Medulla oblongata (tissue), 1 donor: ENCODE measurements around the gene C2CD5.
"Not testable (repeated sequence)": the region's sequence is repeated elsewhere in the genome, so short reads cannot be mapped to it uniquely, and the experiment has no call there.

Experiments used
- DNase-seq: peaks from one replicate; pipeline ENCODE4 v3.0.0-alpha.2; 2015; ENCODE audit errors: extremely low spot score

C2CD5 gene

DNA sequence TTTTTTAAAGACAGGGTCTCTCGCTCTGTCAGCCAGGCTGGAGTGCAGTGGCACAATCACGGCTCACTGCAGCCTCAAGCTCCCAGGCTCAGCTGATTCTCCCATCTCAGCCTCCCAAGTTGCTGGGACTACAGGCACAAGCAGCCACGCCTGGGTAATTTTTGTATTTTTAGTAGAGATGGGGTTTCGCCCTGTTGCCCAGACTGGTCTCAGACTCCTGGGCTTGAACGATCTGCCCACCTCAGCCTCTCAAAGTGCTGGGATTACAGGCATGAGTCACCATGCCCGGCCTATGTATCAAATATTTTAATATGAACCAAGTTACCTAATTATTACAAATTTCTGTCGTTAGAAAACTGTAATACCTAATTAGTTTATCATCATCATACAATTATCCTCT lies 63.5 kb downstream of the C2CD5 start:
- DNase-seq, result not testable (repeated sequence)

GRCh38 chr12:22480016-22480415 lies 64.3 kb downstream of the C2CD5 start:
- DNase-seq, result no peak

GRCh38 chr12:22477894-22478287 lies 66.5 kb downstream of the C2CD5 start:
- no peak for DNase-seq

DNA sequence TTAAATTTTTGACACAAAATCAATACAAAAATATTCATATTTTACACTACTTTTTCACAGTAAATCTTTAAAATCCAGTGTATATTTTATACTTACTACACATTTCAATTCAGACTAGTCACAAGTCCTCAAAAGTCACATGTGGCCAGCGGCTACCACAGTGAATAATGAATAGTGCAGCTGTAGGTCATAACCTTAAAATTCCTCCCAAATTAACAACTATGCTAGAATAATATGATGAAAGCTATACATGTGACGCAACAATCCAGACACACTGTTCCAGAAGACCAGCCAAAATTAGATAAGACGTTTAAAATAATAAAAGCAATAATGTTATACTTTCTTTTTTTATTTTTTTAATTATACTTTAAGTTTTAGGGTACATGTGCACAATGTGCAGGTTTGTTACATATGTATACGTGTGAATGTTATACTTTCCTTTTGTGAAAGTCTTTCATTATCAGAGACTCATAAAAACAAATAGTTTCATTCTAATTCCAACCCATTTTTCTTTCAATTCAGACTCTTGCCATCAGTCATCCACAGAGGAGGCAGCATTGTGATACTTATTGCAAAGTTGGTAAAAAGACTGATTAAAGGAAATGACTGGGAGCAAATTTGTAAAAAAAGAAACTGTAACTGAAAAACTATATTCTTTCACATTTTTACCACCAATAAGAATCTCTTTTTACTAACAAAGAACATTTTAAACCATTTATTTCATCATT lies 67.0 kb downstream of the C2CD5 start:
- DNase-seq, result no peak

DNA sequence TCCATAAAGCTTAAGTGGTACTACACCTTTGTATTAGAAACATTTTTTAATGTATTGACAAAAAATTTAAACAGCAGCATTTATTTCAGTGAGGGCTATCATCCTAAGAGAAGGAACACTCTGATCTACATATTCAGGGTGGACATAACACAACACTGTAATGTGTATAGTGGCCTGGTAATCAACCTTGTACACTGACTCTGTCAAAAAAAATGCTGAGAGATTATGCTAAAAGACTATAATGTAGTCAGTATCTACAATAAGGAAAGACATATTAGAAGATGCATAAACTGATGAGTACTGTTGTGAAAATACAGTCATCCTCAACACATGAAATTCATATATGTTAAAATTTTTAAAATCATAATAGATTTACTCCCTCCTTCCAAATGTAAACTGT lies 68.2 kb downstream of the C2CD5 start:
- no peak for DNase-seq

- DNase-seq, result no peak
These were observed 69.2 kb downstream of the C2CD5 start for GRCh38 chr12:22474970-22475720.

DNA sequence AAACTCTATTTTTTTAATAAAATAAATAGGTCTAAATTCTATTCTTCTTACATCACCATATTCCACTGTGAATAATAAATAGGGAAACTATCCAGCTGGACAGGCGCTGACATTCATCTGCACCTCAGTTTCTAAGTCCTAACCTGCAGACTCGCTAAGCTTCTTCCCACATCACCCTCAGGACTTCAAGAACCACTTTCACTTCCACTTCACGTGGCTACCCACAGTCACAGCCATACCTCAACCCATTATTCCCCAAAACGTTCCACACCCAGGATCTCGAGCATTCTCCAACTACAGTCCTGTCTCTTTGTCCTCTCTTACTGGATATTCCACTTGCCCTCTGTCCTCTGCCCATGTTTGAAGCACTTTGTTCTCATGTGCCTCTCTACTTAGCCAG lies 71.1 kb downstream of the C2CD5 start:
- no peak for DNase-seq

GRCh38 chr12:22467190-22467589 lies 77.2 kb downstream of the C2CD5 start:
- DNase-seq, result no peak

- no peak for DNase-seq
These were observed 81.0 kb downstream of the C2CD5 start for GRCh38 chr12:22463306-22463705.

DNA sequence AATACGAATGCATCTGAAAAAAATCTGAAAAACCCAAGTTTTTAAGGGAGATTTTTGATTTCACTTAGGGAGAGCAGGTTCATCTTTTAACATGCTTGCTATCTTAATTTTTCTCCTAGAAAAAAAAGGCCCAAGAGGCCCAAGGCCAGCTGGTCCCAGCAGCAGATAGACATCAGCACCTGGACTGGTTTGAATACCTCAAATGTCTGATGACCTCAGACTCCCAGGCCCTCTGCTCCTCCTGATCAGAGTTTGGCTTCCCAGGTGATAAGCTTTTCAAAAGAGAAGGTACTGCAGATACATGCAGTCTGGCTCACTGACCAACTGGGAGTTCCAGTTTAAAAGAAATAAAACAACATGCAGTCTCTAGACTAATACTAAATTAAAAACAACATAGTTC lies 82.6 kb downstream of the C2CD5 start:
- no peak for DNase-seq

DNA sequence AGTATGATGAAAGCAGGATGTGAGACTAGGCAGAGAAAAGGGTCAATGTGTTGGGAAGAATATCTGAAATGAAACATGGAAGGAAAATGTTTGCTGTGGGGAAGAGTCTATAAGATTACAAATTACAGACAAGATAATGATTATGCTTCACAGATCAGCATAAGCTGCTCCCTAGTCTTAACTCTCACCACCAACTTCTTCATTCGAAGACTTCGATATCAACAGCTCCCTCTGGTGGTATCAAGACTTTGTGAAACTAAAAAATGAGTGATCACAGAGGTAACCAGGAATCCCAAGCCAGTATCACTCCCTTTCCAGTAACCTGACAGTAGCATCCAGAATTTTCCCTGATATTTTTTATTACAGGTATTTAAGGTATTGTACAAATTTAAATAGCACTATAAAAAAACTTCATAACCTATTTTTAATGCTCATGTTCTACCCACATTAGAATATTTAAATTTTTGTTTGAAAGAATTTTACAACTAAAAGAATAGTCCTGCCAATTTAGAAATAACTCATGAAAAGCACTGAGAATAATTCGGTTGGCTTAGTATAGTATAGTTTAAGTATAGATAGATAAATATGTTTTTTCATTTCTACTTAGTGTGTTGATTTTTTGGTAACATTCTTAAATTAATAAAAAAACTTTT lies 84.4 kb downstream of the C2CD5 start:
- peak; percentile 78 for DNase-seq

- DNase-seq, result no peak
These were observed 85.9 kb downstream of the C2CD5 start for GRCh38 chr12:22458298-22458937.

GRCh38 chr12:22457085-22457484 lies 87.3 kb downstream of the C2CD5 start:
- DNase-seq, result no peak

- no peak for DNase-seq
These were observed 90.8 kb downstream of the C2CD5 start for GRCh38 chr12:22453511-22453910.

GRCh38 chr12:22447223-22447622 lies 97.1 kb downstream of the C2CD5 start:
- no peak for DNase-seq

GRCh38 chr12:22444317-22444665 lies 100.1 kb downstream of the C2CD5 start:
- DNase-seq, result not testable (repeated sequence)

GRCh38 chr12:22443379-22444316 lies 100.7 kb downstream of the C2CD5 start:
- peak; percentile 86 for DNase-seq

DNA sequence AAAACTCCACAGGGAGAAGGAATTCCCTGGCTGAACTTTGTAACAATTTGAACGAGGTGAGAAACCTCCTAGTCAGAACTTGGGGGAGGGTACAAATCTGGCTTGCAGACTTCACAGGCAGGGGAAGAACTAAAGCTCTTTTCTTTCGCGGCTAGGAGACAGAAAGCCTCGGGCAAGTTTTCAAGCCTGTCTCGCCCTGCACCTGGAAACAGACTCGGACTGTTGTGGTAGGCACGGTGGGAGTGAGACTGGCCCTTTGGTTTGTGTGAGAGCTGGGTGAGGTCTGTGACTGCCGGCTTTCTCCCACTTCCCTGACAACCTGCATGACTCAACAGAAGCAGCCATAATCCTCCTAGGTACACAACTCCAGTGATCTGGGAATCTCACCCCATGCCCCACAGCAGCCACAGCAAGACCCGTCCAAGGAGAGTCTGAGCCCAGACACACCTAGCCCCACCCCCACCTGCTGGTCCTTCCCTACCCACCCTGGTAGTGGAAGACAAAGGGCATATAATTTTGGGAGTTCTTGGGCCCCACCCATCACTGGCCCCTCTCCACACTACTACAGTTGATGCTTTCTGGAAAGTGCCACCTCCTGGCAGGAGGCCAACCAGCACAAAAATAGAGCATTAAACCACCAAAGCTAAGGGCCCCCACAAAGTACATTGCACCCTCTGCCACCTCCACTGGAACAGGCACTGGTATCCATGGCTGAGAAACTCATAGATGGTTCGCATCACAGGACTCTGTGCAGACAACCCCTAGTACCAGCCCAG lies 107.1 kb downstream of the C2CD5 start:
- no peak for DNase-seq

DNA sequence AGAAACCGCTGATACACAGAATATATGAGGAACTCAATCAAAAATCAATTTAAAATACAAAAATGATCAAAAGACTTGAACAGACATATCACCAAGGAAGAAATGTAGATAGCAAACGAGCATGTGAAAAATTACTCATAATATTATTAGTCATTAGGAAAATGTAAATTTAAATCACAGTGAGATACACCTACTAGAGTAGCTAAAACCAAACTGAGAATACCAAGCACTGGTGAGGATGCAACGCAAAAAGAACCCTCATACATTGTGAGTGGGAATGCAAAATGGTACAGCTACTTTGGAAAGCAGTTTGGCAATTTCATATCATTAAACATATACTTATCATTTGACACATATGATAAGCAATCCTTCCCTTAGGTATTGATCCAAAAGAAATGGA lies 108.8 kb downstream of the C2CD5 start:
- DNase-seq, result no peak

GRCh38 chr12:22431693-22432251 lies 112.6 kb downstream of the C2CD5 start:
- no peak for DNase-seq
